Mucosa of descending colon (tissue), 3 donors: Measurements from ENCODE around the gene MUC2. TPM values are rescaled to one million over a fixed set of nuclear protein-coding genes. Genes with fewer than 3 reads are reported as not detected.
A peak's percentile ranks its signal among the peaks of the same experiment; 100 is the strongest.

ENCODE experiments used
- ATAC-seq: fragments of 200-7000 bp; cut with Tn5 transposase; one replicate; pipeline ENCODE4 v1.9.1; 2020; ENCODE audit warnings: mild to moderate bottlenecking, moderate library complexity
- DNase-seq, 3 donors: peaks; one replicate each; pipeline ENCODE4 v3.0.0-alpha.2; 2020
- H3K36me3 ChIP-seq: fragments of 200-600 bp; one replicate; pipeline ENCODE4 v1.8.0; 2021; ENCODE audit warnings: low read depth, mild to moderate bottlenecking
- H3K4me1 ChIP-seq: fragments of 200-600 bp; one replicate; pipeline ENCODE4 v1.8.0; 2021; ENCODE audit warnings: low read depth, mild to moderate bottlenecking
- H3K4me3 ChIP-seq: fragments of 200-600 bp; one replicate; pipeline ENCODE4 v1.8.0; 2021; ENCODE audit warnings: mild to moderate bottlenecking
- H3K9me3 ChIP-seq: fragments of 200-600 bp; one replicate; pipeline ENCODE4 v1.8.0; 2021; ENCODE audit warnings: mild to moderate bottlenecking
- intact Hi-C, 2 donors: fragments of 100-400 bp; cut with DNase I in 1 of 2; cut with micrococcal nuclease in 1 of 2; formaldehyde crosslinking; loops; one replicate each; pipeline versions ENCODE4 v1.11.0 to v1.11.1; 2022; cut with DNase I, micrococcal nuclease
- total RNA-seq, 3 donors: library from RNA; stranded (reverse); fragmentation: NEBNext Ultra II Directional in 2 of 3; extraction: Animal tissue kit (Norgen Biotek cat#: 25700) in 2 of 3; gene quantifications; one replicate each; pipeline versions ENCODE4 v1.2.1 to v1.2.4, GENCODE V29; 2021 to 2023
- TF ChIP-seq, protein P1 (sequence below): fragments of 200-600 bp; IDR thresholded peaks from one replicate; pipeline ENCODE4 v1.8.0; 2022; ENCODE audit warnings: antibody characterized with exemption, mild to moderate bottlenecking
- donor health status: DM: no; HTN: no; CAD: no; lungs with moderate emphysema.
- donor health status: DM: no; HTN: no; CAD: no.
- donor health status: DM: no; HTN: yes; CAD: no.

MUC2 gene
- total RNA-seq, 3 donors from 2014 or later: 379 to 1,246 (median 1,109) TPM

GRCh38 chr11:1069740-1070139, 4.9 kb upstream of the MUC2 start:
- intact Hi-C loops: no loop called here
- ATAC-seq: no peak
- H3K4me3 ChIP-seq: no peak overlapping the region
- DNase-seq: no peak
- H3K4me1 ChIP-seq: peaks cover 21% of the 10 kb centered on the region
- no peaks in the 10 kb centered on the region for H3K36me3 ChIP-seq
- TF ChIP-seq, protein P1, sequence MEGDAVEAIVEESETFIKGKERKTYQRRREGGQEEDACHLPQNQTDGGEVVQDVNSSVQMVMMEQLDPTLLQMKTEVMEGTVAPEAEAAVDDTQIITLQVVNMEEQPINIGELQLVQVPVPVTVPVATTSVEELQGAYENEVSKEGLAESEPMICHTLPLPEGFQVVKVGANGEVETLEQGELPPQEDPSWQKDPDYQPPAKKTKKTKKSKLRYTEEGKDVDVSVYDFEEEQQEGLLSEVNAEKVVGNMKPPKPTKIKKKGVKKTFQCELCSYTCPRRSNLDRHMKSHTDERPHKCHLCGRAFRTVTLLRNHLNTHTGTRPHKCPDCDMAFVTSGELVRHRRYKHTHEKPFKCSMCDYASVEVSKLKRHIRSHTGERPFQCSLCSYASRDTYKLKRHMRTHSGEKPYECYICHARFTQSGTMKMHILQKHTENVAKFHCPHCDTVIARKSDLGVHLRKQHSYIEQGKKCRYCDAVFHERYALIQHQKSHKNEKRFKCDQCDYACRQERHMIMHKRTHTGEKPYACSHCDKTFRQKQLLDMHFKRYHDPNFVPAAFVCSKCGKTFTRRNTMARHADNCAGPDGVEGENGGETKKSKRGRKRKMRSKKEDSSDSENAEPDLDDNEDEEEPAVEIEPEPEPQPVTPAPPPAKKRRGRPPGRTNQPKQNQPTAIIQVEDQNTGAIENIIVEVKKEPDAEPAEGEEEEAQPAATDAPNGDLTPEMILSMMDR: no peak
- H3K9me3 ChIP-seq: no peaks in the 10 kb centered on the region

GRCh38 chr11:1070594-1071462, 3.8 kb upstream of the MUC2 start:
- TF ChIP-seq, protein P1: no peak
- ATAC-seq (no peak), DNase-seq (peak in 1 of 3 donors; percentile 24)
- no peak overlapping the region for H3K4me3 ChIP-seq
- H3K36me3 ChIP-seq: no peaks in the 10 kb centered on the region
- H3K4me1 ChIP-seq: peaks cover 21% of the 10 kb centered on the region
- H3K9me3 ChIP-seq: no peaks in the 10 kb centered on the region
- intact Hi-C loops: no loop called here

GRCh38 chr11:1071571-1072115, 3.0 kb upstream of the MUC2 start:
- ATAC-seq (no peak), DNase-seq (peak in 1 of 3 donors; percentile 23)
- Histone ChIP-seq H3K36me3 (no peaks in the 10 kb centered on the region), H3K4me3 (no peak overlapping the region), H3K4me1 (peaks cover 21% of the 10 kb centered on the region), H3K9me3 (no peaks in the 10 kb centered on the region)
- TF ChIP-seq, protein P1: no peak
- intact Hi-C loops: no loop called here

DNA sequence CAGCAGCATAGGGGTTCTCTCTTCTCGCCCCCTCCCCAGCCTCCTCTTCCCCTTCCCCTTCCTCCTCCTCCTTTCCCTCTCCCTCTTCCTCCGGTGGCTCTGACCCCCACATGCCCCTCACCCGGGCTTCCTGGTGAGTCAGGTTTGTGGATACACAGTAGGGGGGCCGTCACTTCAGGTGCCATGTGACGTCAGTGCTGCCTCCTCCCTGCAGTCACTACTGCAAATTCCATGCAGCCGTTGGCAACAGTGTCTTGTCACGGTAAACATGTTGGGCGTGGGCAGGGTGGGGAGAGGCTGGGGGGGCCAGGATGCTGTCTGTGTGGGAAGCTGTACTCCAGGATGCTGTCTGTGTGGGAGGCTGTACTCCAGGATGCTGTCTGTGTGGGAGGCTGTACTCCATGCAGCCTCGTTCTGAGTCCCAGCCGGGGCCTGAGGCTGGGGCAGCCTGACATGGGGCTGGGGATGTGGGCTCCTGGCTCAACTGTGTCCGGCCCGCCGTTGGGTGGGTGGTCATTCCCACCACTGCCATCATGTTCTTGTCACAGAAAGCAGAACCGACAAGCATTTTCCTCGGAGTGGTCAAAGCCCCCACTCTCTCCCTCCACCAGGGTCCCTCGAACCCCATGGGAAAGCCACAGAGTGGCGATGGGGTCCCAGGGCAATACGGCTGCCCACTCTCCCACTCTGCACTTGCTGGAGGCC, 2.4 kb upstream of the MUC2 start:
- Histone ChIP-seq H3K36me3 (no peaks in the 10 kb centered on the region), H3K4me1 (peaks cover 21% of the 10 kb centered on the region), H3K4me3 (no peak overlapping the region), H3K9me3 (no peaks in the 10 kb centered on the region)
- TF ChIP-seq, protein P1: no peak
- intact Hi-C loops: no loop called here
- DNase-seq: peak in 2 of 3 donors; percentile 54 to 64
- peak; percentile 31 for ATAC-seq

DNA sequence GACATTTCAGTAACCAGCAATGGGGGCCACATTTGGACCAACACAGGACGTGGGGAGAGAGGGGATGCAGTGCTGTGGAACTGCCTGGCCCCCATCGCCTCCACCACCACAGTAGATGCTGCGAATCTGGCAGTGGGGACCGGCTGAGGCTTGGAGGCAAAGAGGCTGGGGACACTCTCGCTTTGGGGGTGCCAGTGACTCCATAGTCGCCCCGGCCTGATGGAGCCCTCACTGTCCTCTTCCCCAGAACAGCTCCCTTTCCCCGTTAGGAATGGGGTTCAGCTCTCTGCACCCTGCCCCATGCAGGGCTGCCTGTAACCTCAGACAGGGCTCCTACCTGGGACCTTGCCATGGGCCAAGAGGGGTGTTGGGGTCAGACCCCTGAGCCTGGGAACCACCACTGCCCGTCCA, 1.8 kb upstream of the MUC2 start:
- Histone ChIP-seq H3K4me1 (peaks cover 21% of the 10 kb centered on the region), H3K9me3 (no peaks in the 10 kb centered on the region), H3K36me3 (no peaks in the 10 kb centered on the region), H3K4me3 (no peak overlapping the region)
- DNase-seq: no peak
- TF ChIP-seq, protein P1: no peak
- ATAC-seq: no peak
- intact Hi-C loops: no loop called here
